ENCODE data around the gene AMFR.
"Not testable (repeated sequence)": the region's sequence is repeated elsewhere in the genome, so short reads cannot be mapped to it uniquely, and the experiment has no call there.

Gene AMFR

DNA sequence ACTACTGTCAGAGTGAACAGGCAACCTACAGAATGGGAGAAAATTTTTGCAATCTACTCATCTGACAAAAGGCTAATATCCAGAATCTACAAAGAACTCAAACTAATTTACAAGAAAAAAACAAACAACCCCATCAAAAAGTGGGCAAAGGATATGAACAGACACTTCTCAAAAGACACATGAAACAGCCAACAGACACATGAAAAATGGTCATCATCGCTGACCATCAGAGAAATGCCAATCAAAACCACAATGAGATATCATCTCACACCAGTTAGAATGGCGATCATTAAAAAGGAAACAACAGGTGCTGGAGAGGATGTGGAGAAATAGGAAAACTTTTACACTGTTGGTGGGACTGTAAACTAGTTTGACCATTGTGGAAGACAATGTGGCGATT lies 28.6 kb downstream of the AMFR start:
- in situ Hi-C loops (cut with MboI; ENCODE audit: low sequenced_read_pairs): not testable (repeated sequence)

DNA sequence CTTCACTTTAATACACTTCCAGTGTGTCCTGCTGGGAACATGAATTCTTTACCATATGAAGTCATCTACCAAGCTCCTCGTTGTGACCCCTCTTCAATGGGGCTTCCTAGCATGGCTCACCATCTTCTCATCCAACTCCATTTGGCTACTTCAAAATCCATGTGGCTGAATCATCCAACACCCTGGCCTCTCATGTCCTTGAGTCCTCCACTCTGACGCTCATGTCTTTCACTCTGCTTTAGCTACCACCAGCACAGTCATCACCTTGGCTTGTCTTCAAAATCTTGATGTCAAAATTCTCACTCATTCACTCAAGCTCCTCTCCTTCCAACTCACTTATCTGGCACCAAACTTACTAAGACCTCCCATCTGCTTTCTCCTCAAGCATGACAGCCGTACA lies 35.8 kb downstream of the AMFR start:
- in situ Hi-C loops (cut with MboI; ENCODE audit: low sequenced_read_pairs): no loop called here

DNA sequence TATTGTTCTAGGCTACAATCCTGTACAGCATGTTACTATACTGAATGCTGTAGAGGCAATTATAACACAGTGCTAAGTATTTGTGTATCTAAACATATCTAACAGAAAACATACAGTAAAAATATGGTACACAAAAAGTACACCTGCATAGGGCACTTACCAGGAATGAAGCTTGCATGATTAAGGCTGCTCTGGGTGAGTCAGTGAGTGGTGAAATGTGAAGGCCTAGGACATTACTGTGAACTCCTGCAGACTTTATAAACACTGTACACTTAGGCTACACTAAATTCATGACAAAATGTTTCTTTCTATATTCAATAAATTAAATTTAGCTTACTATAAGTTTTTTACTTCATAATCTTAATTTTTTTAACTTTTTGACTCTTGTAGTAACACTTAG lies 37.1 kb downstream of the AMFR start:
- in situ Hi-C loops (cut with MboI; ENCODE audit: low sequenced_read_pairs): no loop called here

DNA sequence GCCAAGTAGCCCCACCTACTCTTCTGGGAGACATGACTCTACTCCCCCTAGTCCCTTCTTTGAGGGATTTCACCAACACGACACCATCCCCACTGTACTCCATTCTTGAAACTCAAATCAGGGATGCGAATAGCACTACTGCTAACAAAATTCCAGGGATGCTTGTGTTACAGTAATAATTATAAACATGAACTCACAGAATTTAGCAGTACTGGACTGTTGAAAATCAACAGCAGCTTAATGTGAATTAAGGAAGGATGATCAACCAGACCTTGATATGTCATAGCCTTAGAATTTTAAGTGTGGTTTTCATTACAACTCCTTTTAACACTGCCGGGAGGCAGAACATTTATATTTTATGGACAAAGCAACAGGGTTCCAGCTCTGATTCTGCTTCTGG lies 37.9 kb downstream of the AMFR start:
- in situ Hi-C loops (cut with MboI; ENCODE audit: low sequenced_read_pairs): no loop called here

DNA sequence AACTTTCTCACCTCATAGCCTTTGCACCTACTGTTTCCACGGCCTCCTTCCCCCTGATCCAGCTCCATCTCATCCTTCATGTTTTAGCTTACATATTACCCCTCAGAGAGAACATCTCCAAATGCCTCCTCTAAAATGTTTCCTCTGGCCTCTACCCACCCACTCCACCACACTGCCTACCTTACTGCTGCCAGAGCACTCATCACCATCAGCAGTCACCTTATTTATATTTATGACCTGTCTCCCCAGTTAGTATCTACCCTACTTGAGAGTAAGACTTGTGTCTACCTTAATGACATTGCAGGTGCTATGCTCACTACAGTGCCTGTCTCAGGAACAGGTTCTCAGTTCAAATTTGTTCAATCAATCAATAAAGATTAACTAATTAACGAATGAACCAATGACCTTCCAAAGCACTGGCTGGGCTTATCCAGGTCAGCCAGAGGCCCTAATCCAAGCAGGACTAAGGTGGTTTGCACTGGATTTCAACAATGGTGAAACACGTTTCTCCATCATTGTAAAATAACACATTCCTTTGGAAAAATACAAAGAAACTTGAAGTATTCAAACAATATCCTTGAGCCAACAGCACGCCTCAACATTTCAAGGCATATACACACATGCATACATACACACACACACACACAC lies 41.1 kb downstream of the AMFR start:
- in situ Hi-C loops (cut with MboI; ENCODE audit: low sequenced_read_pairs): no loop called here

DNA sequence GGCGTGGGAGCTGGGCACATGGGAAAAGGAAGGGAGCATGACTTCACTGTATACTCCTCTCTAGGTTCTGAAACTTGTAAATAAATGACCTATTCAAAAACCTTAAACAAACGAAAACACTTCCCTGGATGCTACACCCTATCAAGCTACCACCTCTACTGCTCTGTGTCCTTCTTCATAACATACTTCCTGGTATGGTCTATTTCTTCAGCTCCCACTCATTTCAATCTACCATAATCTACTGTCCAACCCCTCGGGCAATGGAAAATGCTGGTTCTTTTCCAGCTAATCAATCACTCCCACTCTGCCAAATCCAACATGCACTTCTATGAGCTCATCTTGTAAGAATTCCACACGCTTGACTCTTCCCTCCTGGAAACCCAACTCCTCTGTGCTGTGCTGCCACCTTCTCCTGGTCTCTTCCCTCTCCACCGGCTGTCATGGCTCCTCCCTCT lies 42.4 kb downstream of the AMFR start:
- in situ Hi-C loops (cut with MboI; ENCODE audit: low sequenced_read_pairs): no loop called here

DNA sequence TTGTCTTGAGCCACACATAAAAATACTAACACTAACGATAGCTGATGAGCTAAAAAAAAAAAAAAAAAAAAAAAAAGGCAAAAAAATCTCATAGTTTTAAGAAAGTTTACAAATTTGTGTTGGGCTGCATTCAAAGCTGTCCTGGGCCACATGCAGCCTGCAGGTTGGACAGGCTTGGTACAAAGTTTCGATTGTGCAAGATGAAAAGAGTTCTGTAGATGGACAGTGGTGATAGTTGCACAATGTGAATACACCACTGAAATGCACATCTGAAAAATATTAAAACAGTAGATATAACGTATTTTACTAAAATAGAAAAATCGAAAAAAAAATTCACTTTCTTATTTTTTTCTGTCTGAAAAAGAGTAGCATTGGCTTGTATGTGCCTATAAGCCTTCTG lies 42.9 kb downstream of the AMFR start:
- in situ Hi-C loops (cut with MboI; ENCODE audit: low sequenced_read_pairs): no loop called here

DNA sequence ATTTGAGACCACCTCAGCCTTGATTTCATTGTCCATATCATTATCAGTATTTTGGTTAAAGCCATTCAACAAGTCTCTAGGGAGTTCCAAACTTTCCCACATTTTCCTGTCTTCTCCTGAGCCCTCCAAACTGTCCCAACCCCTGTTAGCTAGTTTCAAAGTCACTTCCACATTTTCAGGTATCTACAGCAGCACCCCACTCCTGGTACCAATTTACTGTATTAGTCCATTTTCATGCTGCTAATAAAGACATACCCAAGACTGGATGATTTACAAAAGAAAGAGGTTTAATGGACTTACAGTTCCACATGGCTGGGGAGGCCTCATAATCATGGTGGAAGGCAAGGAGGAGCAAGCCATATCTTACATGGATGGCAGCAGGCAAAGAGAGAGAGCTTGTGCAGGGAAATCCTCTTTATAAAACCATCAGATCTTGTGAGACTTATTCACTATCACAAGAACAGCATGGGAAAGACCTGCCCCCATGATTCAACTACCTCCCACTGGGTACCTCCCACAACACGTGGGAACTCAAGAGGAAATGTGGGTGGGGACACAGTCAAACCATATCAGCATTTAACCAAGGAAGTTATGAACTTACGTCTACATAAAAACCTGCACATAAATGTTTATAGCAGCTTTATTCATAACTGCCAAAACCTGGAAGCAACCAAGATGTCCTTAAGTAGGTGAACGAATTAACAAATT lies 44.4 kb downstream of the AMFR start:
- in situ Hi-C loops (cut with MboI; ENCODE audit: low sequenced_read_pairs): not testable (repeated sequence)

DNA sequence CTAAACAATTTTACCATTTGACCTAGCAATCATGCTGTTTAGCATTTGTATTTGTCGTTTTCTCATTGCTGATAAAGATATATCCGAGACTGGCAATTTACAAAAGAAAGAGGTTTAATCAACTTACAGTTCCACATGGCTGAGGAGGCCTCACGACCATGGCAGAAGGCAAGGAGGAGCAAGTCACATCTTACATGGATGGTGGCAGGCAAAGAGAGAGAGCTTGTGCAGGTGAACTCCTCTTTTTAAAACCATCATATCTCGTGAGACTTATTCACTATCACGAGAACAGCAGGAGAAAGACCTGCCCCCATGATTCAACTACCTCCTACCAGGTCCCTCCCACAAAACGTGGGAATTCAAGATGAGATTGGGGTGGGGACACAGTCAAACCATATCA lies 46.3 kb downstream of the AMFR start:
- in situ Hi-C loops (cut with MboI; ENCODE audit: low sequenced_read_pairs): not testable (repeated sequence)

DNA sequence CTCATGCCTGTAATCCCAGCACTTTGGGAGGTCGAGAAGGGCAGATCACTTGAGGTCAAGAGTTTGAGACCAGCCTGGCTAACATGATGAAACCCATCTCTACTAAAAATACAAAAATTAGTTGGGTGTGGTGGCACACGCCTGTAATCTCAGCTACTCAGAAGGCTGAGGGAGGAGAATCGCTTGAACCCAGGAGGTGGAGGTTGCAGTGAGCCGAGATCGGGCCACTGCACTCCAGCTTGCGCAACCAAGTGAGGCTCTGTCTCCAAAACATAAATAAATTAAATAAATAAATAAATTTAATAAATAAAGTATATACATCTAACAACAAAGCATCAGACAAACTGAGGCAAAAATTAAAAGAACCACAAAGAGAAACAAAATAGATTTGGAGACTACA lies 49.6 kb downstream of the AMFR start:
- in situ Hi-C loops (cut with MboI; ENCODE audit: low sequenced_read_pairs): not testable (repeated sequence)

DNA sequence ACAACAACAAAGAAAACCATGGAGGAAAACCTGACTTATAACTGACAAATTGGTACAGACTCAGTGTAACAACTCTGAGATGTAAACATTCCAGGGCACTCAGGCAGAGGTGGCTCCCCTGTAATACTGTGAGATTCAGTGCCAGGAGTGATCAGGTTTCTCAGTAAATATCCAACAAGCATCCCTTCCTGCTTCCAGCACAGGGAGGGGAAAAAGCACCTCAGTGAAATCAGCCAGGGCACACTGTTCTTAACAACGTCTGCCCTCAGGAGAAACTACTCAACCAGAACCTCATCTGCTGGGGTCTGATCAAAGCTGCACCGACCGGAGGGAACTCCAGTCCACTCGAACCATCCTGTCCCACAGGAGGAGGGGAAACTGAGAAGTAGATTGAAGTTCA lies 52.3 kb downstream of the AMFR start:
- in situ Hi-C loops (cut with MboI; ENCODE audit: low sequenced_read_pairs): no loop called here

DNA sequence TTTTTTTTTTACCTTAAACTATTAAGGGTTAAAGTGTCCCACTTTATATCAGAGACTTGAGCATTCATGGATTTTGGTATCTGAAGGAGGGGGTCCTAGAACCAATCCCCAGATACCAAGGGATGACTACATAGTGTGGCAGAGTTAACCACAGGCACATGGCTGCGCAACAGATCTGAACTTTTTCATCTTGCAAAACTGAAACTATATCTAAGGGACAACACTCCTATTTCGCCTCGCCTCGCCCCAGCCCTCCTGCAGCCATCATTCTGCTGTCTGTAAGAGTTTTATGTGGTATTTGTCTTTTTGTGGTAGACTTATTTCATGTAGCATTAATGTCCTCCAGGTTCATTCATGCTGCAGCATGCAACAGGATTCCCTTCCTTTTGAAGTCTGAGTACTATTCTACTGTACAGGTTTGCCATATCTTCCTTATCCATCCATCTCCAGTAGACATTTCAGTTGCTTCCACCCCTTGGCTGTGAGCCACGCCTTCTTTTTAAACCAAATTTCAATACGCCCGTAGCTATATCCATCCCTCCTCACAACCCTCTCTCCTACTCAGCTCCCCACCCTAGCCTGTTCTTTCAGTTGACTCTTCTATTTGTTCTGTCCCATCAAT lies 53.2 kb downstream of the AMFR start:
- in situ Hi-C loops (cut with MboI; ENCODE audit: low sequenced_read_pairs): no loop called here

DNA sequence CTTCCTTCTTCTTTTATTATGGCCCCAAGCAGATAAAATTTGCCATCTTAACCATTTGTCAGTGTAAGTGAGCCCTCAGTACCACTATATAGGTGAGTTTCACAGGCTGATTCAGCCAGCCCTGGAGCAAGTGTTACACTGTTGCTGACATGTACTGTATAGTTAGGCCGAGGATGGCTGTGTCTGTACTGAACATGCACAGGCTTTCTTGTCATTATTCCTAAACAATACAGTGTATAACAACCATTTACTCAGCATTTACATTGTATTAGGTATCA lies 53.7 kb downstream of the AMFR start:
- in situ Hi-C loops (cut with MboI; ENCODE audit: low sequenced_read_pairs): no loop called here

DNA sequence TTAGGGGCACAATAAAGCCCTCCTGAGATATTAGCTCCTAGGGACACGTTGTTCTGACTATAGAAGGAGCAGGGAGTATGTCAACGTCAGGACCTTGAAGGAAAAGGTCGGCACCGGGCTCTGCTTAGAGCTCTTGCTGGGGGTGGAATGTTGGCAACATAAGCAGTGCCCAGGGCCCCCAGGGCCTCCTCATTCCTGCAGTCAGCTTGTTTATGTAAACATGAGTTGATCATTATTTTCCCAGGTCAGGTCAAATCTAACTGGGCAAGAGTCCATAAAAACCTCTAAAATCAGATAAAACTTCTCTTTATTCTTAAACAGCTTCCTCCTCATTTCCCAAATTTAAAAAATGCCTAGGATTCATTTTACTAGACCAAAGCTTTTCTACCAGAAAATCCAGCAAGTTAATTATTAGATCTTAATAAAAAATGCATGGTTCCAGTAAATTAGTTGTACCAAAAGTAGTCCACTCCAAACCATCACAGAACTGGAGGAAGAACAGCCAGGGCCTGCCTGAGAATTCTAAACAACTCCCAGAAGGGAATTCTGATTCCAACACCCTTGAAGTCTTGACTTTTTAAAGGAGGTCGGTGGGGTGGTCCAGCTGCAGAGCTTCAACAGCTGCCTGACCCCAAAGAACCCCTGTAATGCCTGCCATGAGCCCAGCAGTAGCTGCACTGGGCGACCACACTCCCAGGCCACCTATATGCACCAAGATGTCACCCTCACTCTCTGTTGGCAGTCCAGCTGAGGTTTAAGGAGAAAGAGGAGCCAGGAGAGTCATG lies 54.3 kb downstream of the AMFR start:
- in situ Hi-C loops (cut with MboI; ENCODE audit: low sequenced_read_pairs): no loop called here

DNA sequence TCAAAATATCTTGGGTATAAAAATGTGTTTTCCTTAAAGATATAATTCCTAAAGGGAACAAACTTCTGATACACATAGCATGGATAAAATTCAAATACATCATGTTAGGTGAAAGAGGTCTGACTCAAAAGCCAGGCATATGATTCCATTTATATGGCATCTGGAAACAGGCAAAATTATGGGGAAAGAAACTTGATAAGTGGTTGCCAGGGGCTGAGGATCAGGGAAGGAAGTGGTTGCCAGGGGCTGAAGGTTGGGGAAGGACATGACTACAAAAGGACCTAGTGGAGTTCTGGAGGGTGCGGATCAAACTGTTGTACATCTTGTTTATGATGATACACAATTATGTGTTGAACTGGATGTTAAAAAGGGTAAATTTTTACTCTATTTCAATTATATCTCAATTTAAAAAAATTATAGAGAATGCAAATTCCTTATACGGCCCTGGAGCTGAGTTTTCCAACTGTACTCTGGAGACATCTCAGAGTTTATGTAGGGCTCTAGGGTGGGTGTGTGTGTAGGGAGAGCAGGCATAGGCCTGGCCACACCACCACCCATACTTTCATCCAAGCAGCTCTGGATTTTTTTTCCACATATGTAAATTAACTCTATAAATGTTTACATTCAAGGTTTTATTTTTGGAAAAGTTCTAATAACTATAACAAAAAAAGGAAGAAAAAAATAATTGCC lies 55.0 kb downstream of the AMFR start:
- in situ Hi-C loops (cut with MboI; ENCODE audit: low sequenced_read_pairs): no loop called here

DNA sequence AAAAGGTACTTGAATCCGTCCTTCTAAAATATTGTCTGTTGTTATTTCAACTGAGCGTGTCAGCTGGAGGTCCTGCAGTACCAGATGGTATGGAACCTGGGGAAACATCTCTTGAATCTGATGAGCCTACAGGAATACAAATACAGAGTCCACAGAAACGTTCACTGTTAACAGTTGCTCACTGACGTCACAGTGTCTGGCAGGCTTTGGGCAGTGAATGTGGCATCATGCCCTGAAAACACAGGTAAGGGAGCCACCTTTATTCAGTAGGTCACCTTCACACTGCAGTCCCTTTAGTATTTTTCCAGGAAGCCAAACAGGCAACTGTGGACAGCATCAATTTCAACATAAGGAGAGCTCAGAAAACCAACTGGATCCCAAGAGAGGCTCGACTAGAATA lies 56.1 kb downstream of the AMFR start:
- in situ Hi-C loops (cut with MboI; ENCODE audit: low sequenced_read_pairs): no loop called here

DNA sequence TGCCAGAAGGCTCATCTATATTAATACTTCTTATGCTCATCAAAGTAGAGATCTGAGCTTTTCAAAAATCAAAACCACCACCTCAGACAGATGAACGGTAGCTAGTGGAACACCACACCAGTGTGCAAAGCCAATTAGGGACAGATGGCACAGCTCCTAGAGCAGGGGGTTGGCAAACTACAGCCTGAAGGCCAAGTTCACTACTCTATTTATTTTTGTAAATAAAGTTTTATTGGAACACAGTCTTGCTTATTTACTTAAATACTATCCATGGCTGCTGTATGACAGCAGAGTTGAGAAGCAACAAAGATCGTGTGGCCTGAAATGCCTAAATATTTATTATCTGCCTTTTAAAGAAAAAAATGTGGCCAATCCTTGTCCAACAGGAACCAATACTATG lies 56.8 kb downstream of the AMFR start:
- in situ Hi-C loops (cut with MboI; ENCODE audit: low sequenced_read_pairs): no loop called here

DNA sequence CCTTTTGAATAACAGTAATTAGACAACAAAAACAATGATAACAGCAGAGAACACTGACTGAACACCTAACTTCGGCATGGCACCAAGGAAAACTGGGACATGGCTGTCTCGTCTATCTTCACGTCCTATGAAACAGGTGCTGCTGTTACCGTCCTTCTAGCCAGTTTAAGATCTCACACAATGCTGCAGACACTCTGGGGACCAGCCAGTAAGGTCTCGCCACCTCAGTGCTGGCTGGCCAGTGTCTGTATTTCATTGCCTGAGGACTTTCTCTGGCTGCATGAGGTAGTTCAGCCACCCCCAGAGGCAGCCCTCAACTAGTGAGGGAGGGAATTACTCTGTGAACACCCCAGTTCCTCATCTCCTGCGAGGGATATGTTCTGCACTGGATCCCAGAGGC lies 57.6 kb downstream of the AMFR start:
- in situ Hi-C loops (cut with MboI; ENCODE audit: low sequenced_read_pairs): no loop called here

DNA sequence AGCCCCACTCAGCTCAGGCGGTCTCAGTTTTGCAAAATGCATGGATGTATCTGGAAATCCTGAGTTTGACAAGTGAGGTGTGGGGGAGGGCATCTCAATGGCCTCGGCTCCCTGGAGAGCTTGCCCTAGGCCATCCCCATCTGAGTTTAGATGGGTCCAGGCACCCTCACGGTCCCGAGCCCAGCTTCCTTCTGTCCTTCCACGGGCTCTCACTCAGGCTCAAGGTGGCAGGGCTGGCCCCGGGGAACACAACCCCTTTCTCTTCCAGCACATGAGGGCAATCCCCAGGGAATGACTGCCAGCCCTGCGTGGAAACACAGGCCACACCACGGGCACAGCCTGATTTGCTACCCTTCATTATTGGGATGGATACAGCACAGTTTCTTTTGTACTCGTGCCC lies 58.4 kb downstream of the AMFR start:
- in situ Hi-C loops (cut with MboI; ENCODE audit: low sequenced_read_pairs): no loop called here

DNA sequence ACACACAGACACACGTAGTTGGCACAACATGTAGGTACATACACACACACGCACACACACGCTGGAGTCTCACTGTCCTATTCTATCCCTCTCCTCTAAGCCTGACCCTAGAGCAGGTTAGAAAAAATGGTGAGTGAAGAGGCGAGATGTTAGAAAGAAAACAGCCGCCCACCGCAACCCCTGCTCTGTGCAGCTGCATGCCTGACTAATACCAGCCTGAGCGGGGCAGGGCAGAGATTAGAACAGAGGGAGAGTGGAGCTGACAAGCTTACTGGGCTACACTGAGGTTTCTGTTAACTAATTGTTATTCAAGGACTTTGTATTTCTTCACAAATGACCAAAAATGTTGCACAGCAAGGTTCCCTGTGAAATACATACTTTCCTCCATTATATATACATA lies 59.8 kb downstream of the AMFR start:
- in situ Hi-C loops (cut with MboI; ENCODE audit: low sequenced_read_pairs): no loop called here

DNA sequence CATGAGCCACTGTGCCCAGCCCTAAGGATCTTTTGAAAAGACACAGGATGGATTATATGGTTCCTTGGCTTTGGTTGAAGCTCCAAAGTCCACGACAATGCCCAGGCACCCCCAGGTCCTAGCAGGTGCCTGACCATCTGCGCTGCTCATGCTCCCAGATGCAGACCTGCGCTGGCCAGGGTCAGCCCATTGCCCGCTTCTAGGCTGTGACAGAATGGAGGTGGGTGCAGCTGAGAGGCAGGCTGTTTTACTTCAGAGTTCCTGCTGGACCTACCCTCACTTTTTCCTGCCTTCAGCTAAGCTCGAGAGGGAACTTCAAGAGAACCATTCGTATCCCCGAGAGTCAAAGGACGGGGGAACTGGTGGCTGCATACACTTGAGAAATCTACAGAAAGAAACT lies 60.5 kb downstream of the AMFR start:
- in situ Hi-C loops (cut with MboI; ENCODE audit: low sequenced_read_pairs): no loop called here

Data from HL-60/S4 treated with phorbol 12-myristate 13-acetate at 8.2 ng/mL for 4 days and 3 days (cell line).